Measurements from ENCODE around the gene DBI.
A peak's percentile ranks its signal among the peaks of the same experiment; 100 is the strongest.

DBI gene

GRCh38 chr2:119366649-119367471, at the start of gene DBI, which contains the start of gene C2orf76:
DBI (plus strand) TSS chr2:119366977; CDS start chr2:119367052, 75 bp downstream.
C2orf76 (minus strand) TSS chr2:119366834; CDS start chr2:119339959, 26,875 bp downstream.
- DNase-seq: peak; percentile 94

- no peak for DNase-seq
Observed at GRCh38 chr2:119317554-119317953, 49.2 kb upstream of the DBI start.

- DNase-seq: no peak
Observed at GRCh38 chr2:119319593-119319992, 47.2 kb upstream of the DBI start.

- no peak for DNase-seq
Observed at GRCh38 chr2:119323459-119323858, 43.3 kb upstream of the DBI start.

GRCh38 chr2:119324685-119325270, 42.0 kb upstream of the DBI start:
- no peak for DNase-seq

- DNase-seq: no peak
Observed at GRCh38 chr2:119326938-119327337, 39.8 kb upstream of the DBI start.

GRCh38 chr2:119327431-119327830, 39.3 kb upstream of the DBI start:
- DNase-seq: no peak

GRCh38 chr2:119332953-119333352, 33.8 kb upstream of the DBI start:
- no peak for DNase-seq

- DNase-seq: peak; percentile 11
Observed at GRCh38 chr2:119333360-119333759, 33.4 kb upstream of the DBI start.

- no peak for DNase-seq
Observed at GRCh38 chr2:119333833-119334232, 32.9 kb upstream of the DBI start.

GRCh38 chr2:119337749-119338148, 29.0 kb upstream of the DBI start:
- no peak for DNase-seq

GRCh38 chr2:119338272-119338671, 28.5 kb upstream of the DBI start:
- no peak for DNase-seq

GRCh38 chr2:119338826-119339561, 27.8 kb upstream of the DBI start:
- no peak for DNase-seq

GRCh38 chr2:119339562-119339923, 27.2 kb upstream of the DBI start:
- DNase-seq: no peak

- DNase-seq: no peak
Observed at GRCh38 chr2:119341684-119342083, 25.1 kb upstream of the DBI start.

GRCh38 chr2:119349289-119349688, 17.5 kb upstream of the DBI start:
- no peak for DNase-seq

- DNase-seq: no peak
Observed at GRCh38 chr2:119350311-119350998, 16.3 kb upstream of the DBI start.

GRCh38 chr2:119352357-119352756, 14.4 kb upstream of the DBI start:
- no peak for DNase-seq

GRCh38 chr2:119354860-119355259, 11.9 kb upstream of the DBI start:
- DNase-seq: no peak

- no peak for DNase-seq
Observed at GRCh38 chr2:119359774-119360173, 7.0 kb upstream of the DBI start.

GRCh38 chr2:119360423-119360966, 6.3 kb upstream of the DBI start:
- no peak for DNase-seq

- DNase-seq: no peak
Observed at GRCh38 chr2:119364798-119365197, 2.0 kb upstream of the DBI start.

- no peak for DNase-seq
Observed at GRCh38 chr2:119365436-119365835, 1.3 kb upstream of the DBI start.
